K562 (cell line): ENCODE results near the gene PMCH. TPM values are rescaled to one million over a fixed set of nuclear protein-coding genes. Genes with fewer than 3 reads are reported as not detected.

Source experiments
- NCOA2 ChIP-seq, 2 experiments: fragments of 450-650 bp; IDR thresholded peaks; 2 replicates each; pipeline ENCODE4 v1.6.1; 2018; ENCODE audit warnings: mild to moderate bottlenecking in 2 of 2, moderate library complexity in 1 of 2; ENCODE audit not compliant: partially characterized antibody in 2 of 2
- NRF1 ChIP-seq, 2 experiments: fragments of 450-650 bp; IDR thresholded peaks in 1 of 2; conservative IDR thresholded peaks in 1 of 2; 2 replicates each; pipeline ENCODE4 v1.6.1; 2014; ENCODE audit warnings: mild to moderate bottlenecking in 2 of 2
- POLR2AphosphoS5 ChIP-seq: IDR thresholded peaks from 2 replicates; pipeline ENCODE4 v1.6.1; 2011; ENCODE audit warnings: mild to moderate bottlenecking, low read depth, low read length, moderate library complexity; ENCODE audit not compliant: control insufficient read depth, insufficient read depth
- SOX6 ChIP-seq: fragments of 450-650 bp; IDR thresholded peaks from 2 replicates; pipeline ENCODE4 v1.6.1; 2014; ENCODE audit warnings: mild to moderate bottlenecking
- ZFX ChIP-seq: sonication (generic); formaldehyde crosslinking; IDR thresholded peaks from 2 replicates; pipeline ENCODE4 v1.8.0; 2022; ENCODE audit warnings: mild to moderate bottlenecking, missing genetic modification reagents, moderate library complexity
- ZNF140 ChIP-seq: fragments of 250-450 bp; sonication (Bioruptor Pico); IDR thresholded peaks from 2 replicates; pipeline ENCODE4 v1.8.0; 2021; ENCODE audit warnings: moderate library complexity, mild to moderate bottlenecking, inconsistent platforms
- ZNF318 ChIP-seq, 2 experiments: fragments of 450-650 bp; IDR thresholded peaks; 2 replicates each; pipeline ENCODE4 v1.6.1; 2016; ENCODE audit warnings: mild to moderate bottlenecking in 2 of 2, borderline replicate concordance in 1 of 2, low read depth in 1 of 2, moderate library complexity in 1 of 2
- polyA plus RNA-seq, 8 experiments: library from polyadenylated mRNA; depleted of rRNA in 4 of 8; stranded (reverse) in 5 of 8; unstranded in 3 of 8; fragments of >200 nt; fragmentation: Nextera tagmentation in 2 of 8; fragmentation: Illumina TruSeq in 1 of 8; extraction: Ambion mirVana in 2 of 8; extraction: Trizol in 1 of 8; gene quantifications; 2 replicates each; pipeline versions ENCODE4 v1.2.1 to v1.2.3, GENCODE V29; 2011 to 2014; ENCODE audit warnings: inconsistent platforms in 1 of 8, missing spikeins in 1 of 8
- total RNA-seq, 7 experiments: library from RNA; depleted of rRNA in 6 of 7; stranded (reverse); fragments of >200 nt in 6 of 7; fragmentation: Illumina TruSeq in 2 of 7; extraction: Trizol in 2 of 7; gene quantifications; 2 replicates each; pipeline versions ENCODE4 v1.2.1 to v1.2.3, GENCODE V29; 2011 to 2021; ENCODE audit warnings: low replicate concordance in 1 of 7
- TF ChIP-seq, protein P1 (sequence below): fragments of 250-450 bp; sonication (Bioruptor Pico); IDR thresholded peaks from 2 replicates; pipeline ENCODE4 v1.5.0; 2020; ENCODE audit warnings: mild to moderate bottlenecking, borderline replicate concordance

The PMCH gene
- total and polyA plus RNA-seq, 9 of the 15 experiments (the other 6 are each of a cell fraction or from before 2014, with no cell fraction given) = 0.10 to 0.20 TPM; not detected in 7

DNA sequence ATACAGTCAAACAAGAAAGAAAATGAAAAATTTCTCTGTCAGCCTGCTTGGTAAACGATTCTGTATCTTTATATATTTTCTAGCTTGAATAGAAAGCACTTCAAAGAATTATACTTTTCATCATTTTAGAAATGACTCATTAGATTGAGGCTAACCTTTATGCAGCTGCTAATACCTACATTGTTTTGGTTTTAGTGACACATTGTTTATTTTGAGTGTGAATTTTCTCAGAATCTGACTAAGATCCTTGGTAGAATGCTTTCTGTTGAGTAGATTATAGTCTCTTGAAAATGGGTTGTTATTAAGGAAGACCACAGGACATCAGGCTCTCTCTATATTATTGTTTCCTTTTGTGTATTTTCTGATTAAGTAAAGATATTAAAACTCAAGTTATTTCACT lies at the start of gene PMCH (continued):
- TF ChIP-seq NCOA2 (IDR thresholded peaks at IDR 0.05; ENCODE audit: partially characterized antibody in 2 of 2) (no peak), ZFX (CRISPR knock-in tag) (no peak), ZNF318 (IDR thresholded peaks at IDR 0.05; ENCODE audit: borderline replicate concordance in 1 of 2, low read depth in 1 of 2) (no peak), ZNF140 (CRISPR knock-in tag) (no peak), SOX6 (peak; percentile 76), NRF1 (conservative IDR thresholded peaks at IDR 0.05 in 1 of 2, IDR thresholded peaks at IDR 0.05 in 1 of 2) (no peak), POLR2AphosphoS5 (no peak)
- TF ChIP-seq, protein P1, sequence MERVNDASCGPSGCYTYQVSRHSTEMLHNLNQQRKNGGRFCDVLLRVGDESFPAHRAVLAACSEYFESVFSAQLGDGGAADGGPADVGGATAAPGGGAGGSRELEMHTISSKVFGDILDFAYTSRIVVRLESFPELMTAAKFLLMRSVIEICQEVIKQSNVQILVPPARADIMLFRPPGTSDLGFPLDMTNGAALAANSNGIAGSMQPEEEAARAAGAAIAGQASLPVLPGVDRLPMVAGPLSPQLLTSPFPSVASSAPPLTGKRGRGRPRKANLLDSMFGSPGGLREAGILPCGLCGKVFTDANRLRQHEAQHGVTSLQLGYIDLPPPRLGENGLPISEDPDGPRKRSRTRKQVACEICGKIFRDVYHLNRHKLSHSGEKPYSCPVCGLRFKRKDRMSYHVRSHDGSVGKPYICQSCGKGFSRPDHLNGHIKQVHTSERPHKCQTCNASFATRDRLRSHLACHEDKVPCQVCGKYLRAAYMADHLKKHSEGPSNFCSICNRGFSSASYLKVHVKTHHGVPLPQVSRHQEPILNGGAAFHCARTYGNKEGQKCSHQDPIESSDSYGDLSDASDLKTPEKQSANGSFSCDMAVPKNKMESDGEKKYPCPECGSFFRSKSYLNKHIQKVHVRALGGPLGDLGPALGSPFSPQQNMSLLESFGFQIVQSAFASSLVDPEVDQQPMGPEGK (CRISPR knock-in tag) = no peak
